ENCODE data around the gene TRIP4. TPM values are rescaled to one million over a fixed set of nuclear protein-coding genes. Genes with fewer than 3 reads are reported as not detected.
"Not testable (repeated sequence)": the region's sequence is repeated elsewhere in the genome, so short reads cannot be mapped to it uniquely, and the experiment has no call there.

TRIP4 gene
- total and polyA plus RNA-seq, 12 donors: 5.6 to 56.7 (median 18.2) TPM

GRCh38 chr15:64373360-64373759 is 14.3 kb upstream of the TRIP4 start:
- intact Hi-C loops (cut with DNase I): no loop called here
- WGBS, 4 donors: 87 to 95% (median 92%) methylated on average over 8 of the region's 8 CpGs
- Histone ChIP-seq H3K36me3 (replicated peaks in 1 of 2) (no peaks in the 10 kb centered on the region), H3K4me1 (replicated peaks in 1 of 2) (no peaks in the 10 kb centered on the region), H3K27me3 (no peaks in the 10 kb centered on the region), H3K4me3 (no peak overlapping the region), H3K9me3 (replicated peaks in 1 of 3) (no peaks in the 10 kb centered on the region), H3K27ac (no peak overlapping the region)
- DNase-seq: no peak
- no peak for TF ChIP-seq POLR2A (IDR thresholded peaks at IDR 0.05)
- TF ChIP-seq, protein P1, sequence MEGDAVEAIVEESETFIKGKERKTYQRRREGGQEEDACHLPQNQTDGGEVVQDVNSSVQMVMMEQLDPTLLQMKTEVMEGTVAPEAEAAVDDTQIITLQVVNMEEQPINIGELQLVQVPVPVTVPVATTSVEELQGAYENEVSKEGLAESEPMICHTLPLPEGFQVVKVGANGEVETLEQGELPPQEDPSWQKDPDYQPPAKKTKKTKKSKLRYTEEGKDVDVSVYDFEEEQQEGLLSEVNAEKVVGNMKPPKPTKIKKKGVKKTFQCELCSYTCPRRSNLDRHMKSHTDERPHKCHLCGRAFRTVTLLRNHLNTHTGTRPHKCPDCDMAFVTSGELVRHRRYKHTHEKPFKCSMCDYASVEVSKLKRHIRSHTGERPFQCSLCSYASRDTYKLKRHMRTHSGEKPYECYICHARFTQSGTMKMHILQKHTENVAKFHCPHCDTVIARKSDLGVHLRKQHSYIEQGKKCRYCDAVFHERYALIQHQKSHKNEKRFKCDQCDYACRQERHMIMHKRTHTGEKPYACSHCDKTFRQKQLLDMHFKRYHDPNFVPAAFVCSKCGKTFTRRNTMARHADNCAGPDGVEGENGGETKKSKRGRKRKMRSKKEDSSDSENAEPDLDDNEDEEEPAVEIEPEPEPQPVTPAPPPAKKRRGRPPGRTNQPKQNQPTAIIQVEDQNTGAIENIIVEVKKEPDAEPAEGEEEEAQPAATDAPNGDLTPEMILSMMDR (IDR thresholded peaks at IDR 0.05): no peak

DNA sequence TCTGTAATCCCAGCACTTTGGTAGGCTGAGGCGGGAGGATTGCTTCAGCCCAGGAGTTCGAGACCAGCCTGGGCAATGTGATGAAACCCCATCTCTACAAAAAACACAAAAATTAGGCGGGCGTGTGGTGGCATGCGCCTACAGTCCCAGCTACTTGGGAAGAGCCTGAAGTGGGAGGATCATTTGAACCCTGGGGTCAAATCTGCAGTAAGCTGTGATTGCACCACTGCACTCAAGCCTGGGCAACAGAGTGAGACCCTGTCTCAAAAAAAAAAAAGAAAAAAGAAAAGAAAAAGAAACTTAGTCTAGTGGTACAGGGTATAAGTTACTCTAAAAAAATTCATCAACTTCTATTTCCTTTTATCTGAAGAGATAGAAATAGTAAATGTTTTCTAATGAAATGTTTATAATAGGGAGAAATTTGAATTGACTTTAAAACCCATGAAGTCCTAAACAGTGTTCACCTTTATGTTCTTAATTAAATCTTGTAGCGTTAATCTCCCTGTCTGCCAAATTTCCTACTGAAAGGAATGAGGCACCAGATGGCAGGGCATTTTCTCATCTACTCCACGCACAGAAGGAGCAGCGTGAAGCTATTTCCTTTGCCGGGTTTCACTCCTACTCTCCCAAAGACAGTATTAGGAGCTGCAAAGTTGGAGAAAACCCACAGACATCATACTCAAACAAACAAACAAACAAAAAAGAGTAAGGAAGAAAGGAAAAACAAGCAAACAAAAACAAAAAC is 8.2 kb upstream of the TRIP4 start:
- 65 to 82% (median 75%) methylated on average over 9 of the region's 9 CpGs for WGBS, 4 donors
- no peak for TF ChIP-seq POLR2A (IDR thresholded peaks at IDR 0.05)
- TF ChIP-seq, protein P1 (IDR thresholded peaks at IDR 0.05): no peak
- DNase-seq: no peak
- H3K27ac ChIP-seq: no peak overlapping the region
- no peak overlapping the region for H3K4me3 ChIP-seq
- H3K9me3 ChIP-seq (replicated peaks in 1 of 3): no peaks in the 10 kb centered on the region
- peaks cover 0 to 10% of the 10 kb centered on the region in 2 donors for H3K4me1 ChIP-seq (replicated peaks in 1 of 2)
- H3K36me3 ChIP-seq (replicated peaks in 1 of 2): no peaks in the 10 kb centered on the region
- no peaks in the 10 kb centered on the region for H3K27me3 ChIP-seq
- intact Hi-C loops (cut with DNase I): no loop called here

DNA sequence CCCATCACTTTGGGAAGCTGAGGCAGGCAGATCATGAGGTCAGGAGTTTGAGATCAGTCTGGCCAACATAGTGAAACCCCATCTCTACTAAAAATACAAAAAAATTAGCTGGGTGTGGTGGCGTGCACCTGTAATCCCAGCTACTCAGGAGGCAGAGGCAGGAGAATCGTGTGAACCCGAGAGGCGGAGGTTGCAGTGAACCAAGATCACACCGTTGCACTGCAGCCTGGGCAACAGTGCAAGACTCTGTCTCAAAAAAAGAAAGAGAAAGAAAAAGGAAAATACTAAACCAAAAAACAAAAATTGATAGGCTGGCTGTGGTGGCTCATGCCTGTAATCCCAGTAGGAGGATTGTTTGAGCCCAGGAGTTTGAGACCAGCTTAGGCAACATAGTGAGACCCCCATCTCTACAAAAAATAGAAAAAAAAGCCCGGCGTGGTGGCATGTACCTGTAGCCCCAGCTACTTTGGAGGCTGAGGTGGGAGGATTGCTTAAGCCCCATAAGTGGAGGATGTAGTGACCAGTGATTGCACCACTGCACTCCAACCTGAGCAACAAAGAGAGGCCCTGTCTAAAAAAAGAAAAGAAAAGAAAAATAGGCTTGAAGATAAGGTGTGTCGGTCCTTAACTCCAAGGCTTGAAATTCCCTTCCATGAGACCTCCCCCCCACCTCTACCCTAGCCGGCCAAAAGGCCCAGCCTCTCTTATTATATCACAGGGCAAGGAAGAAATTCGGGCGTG is 7.3 kb upstream of the TRIP4 start:
- H3K36me3 ChIP-seq (replicated peaks in 1 of 2); intact Hi-C loops (cut with DNase I); DNase-seq: not testable (repeated sequence)

GRCh38 chr15:64381000-64381751 is 6.5 kb upstream of the TRIP4 start, which contains the start of gene PCLAF:
Gene PCLAF, minus strand, starts transcription at chr15:64381441. Its CDS starts 70 bp downstream, at chr15:64381371.
- Histone ChIP-seq H3K4me1 (replicated peaks in 1 of 2) (peaks cover 0 to 10% of the 10 kb centered on the region in 2 donors), H3K27me3 (no peaks in the 10 kb centered on the region), H3K9me3 (replicated peaks in 1 of 3) (no peaks in the 10 kb centered on the region), H3K4me3 (peak within 1 kb of the TSS; percentile 14 to 54 (median 24)), H3K27ac (no peak within 1 kb of the TSS), H3K36me3 (replicated peaks in 1 of 2) (no peaks in the 10 kb centered on the region)
- intact Hi-C loops (cut with DNase I): no loop called here
- peak; percentile 89 to 97 (median 95) for DNase-seq
- WGBS, 4 donors: 1 to 11% (median 1%) methylated on average over 26 to 38 of the region's 38 CpGs
- TF ChIP-seq POLR2A (IDR thresholded peaks at IDR 0.05): no peak
- TF ChIP-seq, protein P1 (IDR thresholded peaks at IDR 0.05): no peak

More for the DNA sequence above, 7.3 kb upstream of the TRIP4 start:
- not testable (repeated sequence) for H3K27ac ChIP-seq; H3K27me3 ChIP-seq; H3K9me3 ChIP-seq (replicated peaks in 1 of 3)
- 57 to 63% (median 61%) methylated on average over 11 of the region's 11 CpGs for WGBS, 4 donors
- Histone ChIP-seq H3K4me3 (peak overlapping the region in 1 of 4 donors; percentile 54), H3K4me1 (replicated peaks in 1 of 2) (peaks cover 0 to 10% of the 10 kb centered on the region in 2 donors)

Data from adrenal gland (tissue), 12 donors.